GM12878 (cell line): Measurements from ENCODE around the gene LIN54. TPM values are rescaled to one million over a fixed set of nuclear protein-coding genes. Genes with fewer than 3 reads are reported as not detected.

Experiments used
- CBX3 ChIP-seq: fragments of 200-600 bp; sonication (generic); IDR thresholded peaks from 2 replicates; pipeline ENCODE4 v1.6.1; 2016; ENCODE audit warnings: low read depth, borderline replicate concordance
- CEBPB ChIP-seq, 2 experiments: fragments of 150-350 bp in 1 of 2; IDR thresholded peaks; 2 replicates each; pipeline ENCODE4 v1.6.1; 2012 to 2014; ENCODE audit warnings: low read depth in 2 of 2, low read length in 2 of 2, borderline replicate concordance in 1 of 2, inconsistent platforms in 1 of 2
- IKZF1 ChIP-seq: fragments of 450-650 bp; conservative IDR thresholded peaks from 2 replicates; pipeline ENCODE4 v1.6.1; 2017; ENCODE audit warnings: antibody characterized with exemption, mild to moderate bottlenecking
- MAX ChIP-seq: IDR thresholded peaks from 2 replicates; pipeline ENCODE4 v1.6.1; 2012; ENCODE audit warnings: low read depth, low read length, improper control_type of control experiment
- MTA2 ChIP-seq: fragments of 450-650 bp; IDR thresholded peaks from 2 replicates; pipeline ENCODE4 v1.6.1; 2016; ENCODE audit warnings: low read depth, mild to moderate bottlenecking, moderate library complexity
- NBN ChIP-seq: fragments of 450-650 bp; IDR thresholded peaks from 2 replicates; pipeline ENCODE4 v1.6.1; 2016
- PAX5 ChIP-seq: IDR thresholded peaks from 2 replicates; pipeline ENCODE4 v1.6.1; 2011; ENCODE audit warnings: low read depth, low read length, borderline replicate concordance
- PML ChIP-seq: IDR thresholded peaks from 2 replicates; pipeline ENCODE4 v1.6.1; 2012; ENCODE audit warnings: low read length, inconsistent platforms
- POLR2AphosphoS5 ChIP-seq: IDR thresholded peaks from 2 replicates; pipeline ENCODE4 v1.6.1; 2011; ENCODE audit warnings: mild to moderate bottlenecking, low read length, inconsistent platforms
- RFX5 ChIP-seq: IDR thresholded peaks from 2 replicates; pipeline ENCODE4 v1.6.1; 2011; ENCODE audit warnings: low read depth, low read length, improper control_type of control experiment
- SIN3A ChIP-seq: IDR thresholded peaks from 2 replicates; pipeline ENCODE4 v1.6.1; 2012; ENCODE audit warnings: low read depth, low read length, improper control_type of control experiment
- SREBF1 ChIP-seq: IDR thresholded peaks from 2 replicates; pipeline ENCODE4 v1.6.1; 2012; ENCODE audit warnings: mild to moderate bottlenecking, low read length
- SUZ12 ChIP-seq: fragments of 200-600 bp; sonication (generic); IDR thresholded peaks from one replicate; pipeline ENCODE4 v1.6.1; 2018; ENCODE audit warnings: antibody characterized with exemption, mild to moderate bottlenecking; ENCODE audit not compliant: unreplicated experiment
- TAF1 ChIP-seq: IDR thresholded peaks from 2 replicates; pipeline ENCODE4 v1.6.1; 2011; ENCODE audit warnings: mild to moderate bottlenecking, low read depth, low read length, borderline replicate concordance
- TBL1XR1 ChIP-seq: IDR thresholded peaks from 2 replicates; pipeline ENCODE4 v1.6.1; 2012; ENCODE audit warnings: low read depth, low read length, improper control_type of control experiment
- TCF3 ChIP-seq: IDR thresholded peaks from 2 replicates; pipeline ENCODE4 v1.6.1; 2012; ENCODE audit warnings: low read depth, mild to moderate bottlenecking, low read length, borderline replicate concordance; ENCODE audit not compliant: insufficient read depth
- WRNIP1 ChIP-seq: IDR thresholded peaks from 2 replicates; pipeline ENCODE4 v1.6.1; 2011; ENCODE audit warnings: low read depth, low read length, improper control_type of control experiment, borderline replicate concordance
- YY1 ChIP-seq: IDR thresholded peaks from 2 replicates; pipeline ENCODE4 v1.6.1; 2011; ENCODE audit warnings: low read depth, mild to moderate bottlenecking, low read length
- polyA plus RNA-seq, 11 experiments: library from polyadenylated mRNA; depleted of rRNA in 4 of 11; unstranded in 6 of 11; stranded (reverse) in 5 of 11; fragments of >200 nt; fragmentation: Nextera tagmentation in 4 of 11; fragmentation: Illumina TruSeq in 1 of 11; extraction: Ambion mirVana in 4 of 11; extraction: Trizol in 1 of 11; gene quantifications; 1 replicate in 1 of 11; 2 replicates in 10 of 11; pipeline versions ENCODE4 v1.2.1 to v1.2.3, GENCODE V29; 2011 to 2016; ENCODE audit warnings: inconsistent platforms in 2 of 11, missing spikeins in 2 of 11, low read depth in 1 of 11
- total RNA-seq, 4 experiments: library from RNA; depleted of rRNA in 3 of 4; stranded (reverse); fragments of >200 nt in 3 of 4; fragmentation: Illumina TruSeq in 1 of 4; extraction: Trizol in 1 of 4; gene quantifications; 2 replicates each; pipeline versions ENCODE4 v1.2.1 to v1.2.3, GENCODE V29; 2013 to 2021
- TF ChIP-seq, protein P1 (sequence below): fragments of 450-650 bp; IDR thresholded peaks from 2 replicates; pipeline ENCODE4 v1.6.1; 2016; ENCODE audit warnings: mild to moderate bottlenecking, moderate library complexity, borderline replicate concordance
- TF ChIP-seq, protein P2 (sequence below): IDR thresholded peaks from 2 replicates; pipeline ENCODE4 v1.6.1; 2012; ENCODE audit warnings: low read depth, low read length, improper control_type of control experiment
- TF ChIP-seq, protein P3 (sequence below): fragments of 450-650 bp; IDR thresholded peaks from 2 replicates; pipeline ENCODE4 v1.6.1; 2017; ENCODE audit warnings: mild to moderate bottlenecking
- TF ChIP-seq, protein P4 (sequence below): fragments of 450-650 bp; conservative IDR thresholded peaks from 2 replicates; pipeline ENCODE4 v1.6.1; 2017; ENCODE audit warnings: mild to moderate bottlenecking, moderate library complexity

The LIN54 gene
- total and polyA plus RNA-seq, 10 of the 15 experiments (the other 5 are each of a cell fraction or from before 2014, with no cell fraction given), result 1.5 to 20.4 (median 12.2) TPM

DNA sequence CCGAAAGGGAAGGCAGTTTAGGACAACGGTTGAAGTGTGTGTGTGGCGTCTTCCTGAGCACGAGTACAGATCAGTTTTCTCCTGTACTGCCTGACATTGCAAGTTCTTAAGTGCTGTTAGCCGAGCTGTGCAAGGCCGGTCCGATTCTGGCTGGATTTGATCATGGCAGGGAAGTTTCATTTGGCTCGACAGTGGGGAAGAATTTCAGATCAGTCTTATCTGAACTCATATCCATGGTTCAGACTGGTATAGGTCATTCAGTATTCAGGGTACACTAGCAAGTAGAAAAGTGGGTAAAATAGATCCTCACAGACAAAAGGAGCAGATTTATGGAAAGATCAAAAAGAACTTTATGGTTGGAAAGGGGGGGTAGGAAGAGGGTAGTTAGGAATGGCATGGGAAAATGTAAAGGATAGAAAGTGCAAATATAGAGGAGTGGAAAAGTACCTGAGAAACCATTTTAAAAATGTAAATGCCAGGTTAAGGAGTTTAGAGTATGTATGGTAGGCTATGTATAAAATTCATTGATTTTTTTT is 109.4 kb downstream of the LIN54 start (continued):
- TF ChIP-seq, protein P1, sequence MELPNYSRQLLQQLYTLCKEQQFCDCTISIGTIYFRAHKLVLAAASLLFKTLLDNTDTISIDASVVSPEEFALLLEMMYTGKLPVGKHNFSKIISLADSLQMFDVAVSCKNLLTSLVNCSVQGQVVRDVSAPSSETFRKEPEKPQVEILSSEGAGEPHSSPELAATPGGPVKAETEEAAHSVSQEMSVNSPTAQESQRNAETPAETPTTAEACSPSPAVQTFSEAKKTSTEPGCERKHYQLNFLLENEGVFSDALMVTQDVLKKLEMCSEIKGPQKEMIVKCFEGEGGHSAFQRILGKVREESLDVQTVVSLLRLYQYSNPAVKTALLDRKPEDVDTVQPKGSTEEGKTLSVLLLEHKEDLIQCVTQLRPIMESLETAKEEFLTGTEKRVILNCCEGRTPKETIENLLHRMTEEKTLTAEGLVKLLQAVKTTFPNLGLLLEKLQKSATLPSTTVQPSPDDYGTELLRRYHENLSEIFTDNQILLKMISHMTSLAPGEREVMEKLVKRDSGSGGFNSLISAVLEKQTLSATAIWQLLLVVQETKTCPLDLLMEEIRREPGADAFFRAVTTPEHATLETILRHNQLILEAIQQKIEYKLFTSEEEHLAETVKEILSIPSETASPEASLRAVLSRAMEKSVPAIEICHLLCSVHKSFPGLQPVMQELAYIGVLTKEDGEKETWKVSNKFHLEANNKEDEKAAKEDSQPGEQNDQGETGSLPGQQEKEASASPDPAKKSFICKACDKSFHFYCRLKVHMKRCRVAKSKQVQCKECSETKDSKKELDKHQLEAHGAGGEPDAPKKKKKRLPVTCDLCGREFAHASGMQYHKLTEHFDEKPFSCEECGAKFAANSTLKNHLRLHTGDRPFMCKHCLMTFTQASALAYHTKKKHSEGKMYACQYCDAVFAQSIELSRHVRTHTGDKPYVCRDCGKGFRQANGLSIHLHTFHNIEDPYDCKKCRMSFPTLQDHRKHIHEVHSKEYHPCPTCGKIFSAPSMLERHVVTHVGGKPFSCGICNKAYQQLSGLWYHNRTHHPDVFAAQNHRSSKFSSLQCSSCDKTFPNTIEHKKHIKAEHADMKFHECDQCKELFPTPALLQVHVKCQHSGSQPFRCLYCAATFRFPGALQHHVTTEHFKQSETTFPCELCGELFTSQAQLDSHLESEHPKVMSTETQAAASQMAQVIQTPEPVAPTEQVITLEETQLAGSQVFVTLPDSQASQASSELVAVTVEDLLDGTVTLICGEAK, result peak; percentile 59; the same call in 1 of the 2 replicates
- TF ChIP-seq TBL1XR1 (no peak), RFX5 (no peak), POLR2AphosphoS5 (peak; percentile 58; the same call in 1 of the 2 replicates), SREBF1 (no peak), YY1 (peak; percentile 4), PAX5 (0 out of 2 replicates have a peak, but pooled peaks have one; percentile 1), WRNIP1 (no peak), TAF1 (no peak), MAX (no peak), IKZF1 (no peak), CEBPB (IDR thresholded peaks at IDR 0.05; ENCODE audit: borderline replicate concordance in 1 of 2, low read depth in 2 of 2, low read length in 2 of 2) (no peak), CBX3 (no peak), SUZ12 (no peak), MTA2 (0 out of 2 replicates have a peak, but pooled peaks have one; percentile 7), NBN (peak; percentile 44; the same call in 1 of the 2 replicates), PML (0 out of 2 replicates have a peak, but pooled peaks have one; percentile 8), SIN3A (no peak), TCF3 (no peak)
- TF ChIP-seq, protein P2, sequence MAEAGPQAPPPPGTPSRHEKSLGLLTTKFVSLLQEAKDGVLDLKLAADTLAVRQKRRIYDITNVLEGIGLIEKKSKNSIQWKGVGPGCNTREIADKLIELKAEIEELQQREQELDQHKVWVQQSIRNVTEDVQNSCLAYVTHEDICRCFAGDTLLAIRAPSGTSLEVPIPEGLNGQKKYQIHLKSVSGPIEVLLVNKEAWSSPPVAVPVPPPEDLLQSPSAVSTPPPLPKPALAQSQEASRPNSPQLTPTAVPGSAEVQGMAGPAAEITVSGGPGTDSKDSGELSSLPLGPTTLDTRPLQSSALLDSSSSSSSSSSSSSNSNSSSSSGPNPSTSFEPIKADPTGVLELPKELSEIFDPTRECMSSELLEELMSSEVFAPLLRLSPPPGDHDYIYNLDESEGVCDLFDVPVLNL, result no peak
- TF ChIP-seq, protein P3, sequence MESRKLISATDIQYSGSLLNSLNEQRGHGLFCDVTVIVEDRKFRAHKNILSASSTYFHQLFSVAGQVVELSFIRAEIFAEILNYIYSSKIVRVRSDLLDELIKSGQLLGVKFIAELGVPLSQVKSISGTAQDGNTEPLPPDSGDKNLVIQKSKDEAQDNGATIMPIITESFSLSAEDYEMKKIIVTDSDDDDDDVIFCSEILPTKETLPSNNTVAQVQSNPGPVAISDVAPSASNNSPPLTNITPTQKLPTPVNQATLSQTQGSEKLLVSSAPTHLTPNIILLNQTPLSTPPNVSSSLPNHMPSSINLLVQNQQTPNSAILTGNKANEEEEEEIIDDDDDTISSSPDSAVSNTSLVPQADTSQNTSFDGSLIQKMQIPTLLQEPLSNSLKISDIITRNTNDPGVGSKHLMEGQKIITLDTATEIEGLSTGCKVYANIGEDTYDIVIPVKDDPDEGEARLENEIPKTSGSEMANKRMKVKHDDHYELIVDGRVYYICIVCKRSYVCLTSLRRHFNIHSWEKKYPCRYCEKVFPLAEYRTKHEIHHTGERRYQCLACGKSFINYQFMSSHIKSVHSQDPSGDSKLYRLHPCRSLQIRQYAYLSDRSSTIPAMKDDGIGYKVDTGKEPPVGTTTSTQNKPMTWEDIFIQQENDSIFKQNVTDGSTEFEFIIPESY, result no peak
- TF ChIP-seq, protein P4, sequence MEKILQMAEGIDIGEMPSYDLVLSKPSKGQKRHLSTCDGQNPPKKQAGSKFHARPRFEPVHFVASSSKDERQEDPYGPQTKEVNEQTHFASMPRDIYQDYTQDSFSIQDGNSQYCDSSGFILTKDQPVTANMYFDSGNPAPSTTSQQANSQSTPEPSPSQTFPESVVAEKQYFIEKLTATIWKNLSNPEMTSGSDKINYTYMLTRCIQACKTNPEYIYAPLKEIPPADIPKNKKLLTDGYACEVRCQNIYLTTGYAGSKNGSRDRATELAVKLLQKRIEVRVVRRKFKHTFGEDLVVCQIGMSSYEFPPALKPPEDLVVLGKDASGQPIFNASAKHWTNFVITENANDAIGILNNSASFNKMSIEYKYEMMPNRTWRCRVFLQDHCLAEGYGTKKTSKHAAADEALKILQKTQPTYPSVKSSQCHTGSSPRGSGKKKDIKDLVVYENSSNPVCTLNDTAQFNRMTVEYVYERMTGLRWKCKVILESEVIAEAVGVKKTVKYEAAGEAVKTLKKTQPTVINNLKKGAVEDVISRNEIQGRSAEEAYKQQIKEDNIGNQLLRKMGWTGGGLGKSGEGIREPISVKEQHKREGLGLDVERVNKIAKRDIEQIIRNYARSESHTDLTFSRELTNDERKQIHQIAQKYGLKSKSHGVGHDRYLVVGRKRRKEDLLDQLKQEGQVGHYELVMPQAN, result no peak
